ENCODE results near the gene APCDD1L. TPM values are rescaled to one million over a fixed set of nuclear protein-coding genes. Genes with fewer than 3 reads are reported as not detected.

The APCDD1L gene
- total and polyA plus RNA-seq, 2 of the 8 experiments (the other 6 are each of a cell fraction or from before 2014, with no cell fraction given) = 0.83 to 3.1 TPM

- Histone ChIP-seq H3K4me2 (ENCODE audit: insufficient read depth in 1 of 2, low read depth in 2 of 2, low read length in 2 of 2) (no peak overlapping the region), H2AFZ (ENCODE audit: low read length) (no peak overlapping the region), H4K8ac (ENCODE audit: extremely low read depth, insufficient read depth, low read length) (no peak overlapping the region), H4K91ac (replicated peaks; ENCODE audit: insufficient read length, low read length) (no peak overlapping the region), H3K79me2 (ENCODE audit: control insufficient read depth in 1 of 2, insufficient read depth in 2 of 2, low read length in 2 of 2) (no peaks in the 10 kb centered on the region), H3K9me3 (ENCODE audit: insufficient read depth in 2 of 2, low read depth in 1 of 2, low read length in 1 of 2) (no peaks in the 10 kb centered on the region), H3K27ac (ENCODE audit: low read depth, low read length) (no peak overlapping the region), H4K20me1 (replicated peaks in 1 of 2; ENCODE audit: control insufficient read depth in 1 of 2, insufficient read depth in 2 of 2, low read length in 2 of 2) (no peaks in the 10 kb centered on the region), H3K27me3 (replicated peaks in 1 of 4; ENCODE audit: control insufficient read depth in 3 of 4, extremely low read depth in 1 of 4, insufficient read depth in 3 of 4, low read length in 3 of 4) (no peaks in the 10 kb centered on the region), H3K18ac (ENCODE audit: extremely low read depth, low read length) (no peak overlapping the region), H2AK5ac (ENCODE audit: low read depth, low read length) (no peak overlapping the region), H3K36me3 (ENCODE audit: control insufficient read depth in 2 of 4, insufficient read depth in 4 of 4, low read length in 3 of 4) (no peaks in the 10 kb centered on the region), H2BK12ac (ENCODE audit: low read depth, low read length) (no peak overlapping the region), H3K4me1 (replicated peaks in 1 of 4; ENCODE audit: control insufficient read depth in 3 of 4, insufficient read depth in 4 of 4, low read length in 3 of 4) (no peaks in the 10 kb centered on the region; a peak in 1 of 7 replicates), H3K9ac (replicated peaks in 1 of 4; ENCODE audit: extremely low read depth in 1 of 4, low read depth in 3 of 4, low read length in 3 of 4) (no peak overlapping the region), H3K4ac (replicated peaks; ENCODE audit: insufficient read length, low read depth, low read length) (no peak overlapping the region), H2BK15ac (ENCODE audit: low read length) (no peak overlapping the region), H3K23ac (ENCODE audit: insufficient read length) (no peak overlapping the region), H2BK5ac (ENCODE audit: low read depth, low read length) (no peak overlapping the region), H2BK20ac (ENCODE audit: low read length) (no peak overlapping the region), H3K79me1 (ENCODE audit: low read depth, low read length) (no peaks in the 10 kb centered on the region), H3K23me2 (ENCODE audit: low read depth, low read length) (no peaks in the 10 kb centered on the region), H3K14ac (ENCODE audit: insufficient read length) (no peak overlapping the region), H3K4me3 (ENCODE audit: extremely low read depth in 1 of 4, insufficient read depth in 2 of 4, low read depth in 3 of 4, low read length in 4 of 4) (no peak overlapping the region), H4K5ac (ENCODE audit: insufficient read length, low read depth, low read length) (no peak overlapping the region), H2BK120ac (replicated peaks; ENCODE audit: low read depth, low read length) (no peak overlapping the region), H3K56ac (replicated peaks; ENCODE audit: insufficient read length, low read depth, low read length) (no peak overlapping the region)
- CTCF ChIA-PET (ENCODE audit: partially characterized antibody) = interaction anchor here (0.5 to 1.4 kb wide), 2 partner anchors 30 to 307 kb away, joined by 3 to 4 read pairs; partner anchors contain the start of gene GNAS
- 91% methylated on average over 16 of the region's 17 CpGs; no CpG with 5 or more reads in 1 of the 2 experiments for WGBS, 2 experiments (ENCODE audit: extremely low coverage in 1 of 2, insufficient coverage in 1 of 2, insufficient read length in 1 of 2, insufficient replicate concordance in 2 of 2, low coverage in 1 of 2, low lambda C conversion rate in 2 of 2, missing lambda C conversion rate in 1 of 2)
- TF ChIP-seq ATF3 (IDR thresholded peaks at IDR 0.05; ENCODE audit: insufficient read depth, low read depth, low read length) (no peak), POU5F1 (IDR thresholded peaks at IDR 0.05; ENCODE audit: low read depth, low read length) (no peak)
- DNase-seq (ENCODE audit: low read depth in 1 of 2, low spot score in 2 of 2) = peak in 1 of 2 experiments; percentile 17
- POLR2A ChIA-PET (ENCODE audit: partially characterized antibody) = no interaction called here
- FAIRE-seq = no peak
These were observed 30.6 kb upstream of the APCDD1L start for GRCh38 chr20:58545565-58546415.
